Jurkat, Clone E6-1 (cell line): ENCODE data around the gene CHTOP.

ENCODE experiments used
- DNase-seq: peaks from one replicate; pipeline ENCODE4 v3.0.0-alpha.2; 2011; ENCODE audit warnings: low read depth, low spot score
- H3K4me3 ChIP-seq: 2 replicates; pipeline ENCODE4 v1.5.1; 2011; ENCODE audit warnings: mild to moderate bottlenecking, low read length, control low read depth, moderate library complexity

The CHTOP gene

DNA sequence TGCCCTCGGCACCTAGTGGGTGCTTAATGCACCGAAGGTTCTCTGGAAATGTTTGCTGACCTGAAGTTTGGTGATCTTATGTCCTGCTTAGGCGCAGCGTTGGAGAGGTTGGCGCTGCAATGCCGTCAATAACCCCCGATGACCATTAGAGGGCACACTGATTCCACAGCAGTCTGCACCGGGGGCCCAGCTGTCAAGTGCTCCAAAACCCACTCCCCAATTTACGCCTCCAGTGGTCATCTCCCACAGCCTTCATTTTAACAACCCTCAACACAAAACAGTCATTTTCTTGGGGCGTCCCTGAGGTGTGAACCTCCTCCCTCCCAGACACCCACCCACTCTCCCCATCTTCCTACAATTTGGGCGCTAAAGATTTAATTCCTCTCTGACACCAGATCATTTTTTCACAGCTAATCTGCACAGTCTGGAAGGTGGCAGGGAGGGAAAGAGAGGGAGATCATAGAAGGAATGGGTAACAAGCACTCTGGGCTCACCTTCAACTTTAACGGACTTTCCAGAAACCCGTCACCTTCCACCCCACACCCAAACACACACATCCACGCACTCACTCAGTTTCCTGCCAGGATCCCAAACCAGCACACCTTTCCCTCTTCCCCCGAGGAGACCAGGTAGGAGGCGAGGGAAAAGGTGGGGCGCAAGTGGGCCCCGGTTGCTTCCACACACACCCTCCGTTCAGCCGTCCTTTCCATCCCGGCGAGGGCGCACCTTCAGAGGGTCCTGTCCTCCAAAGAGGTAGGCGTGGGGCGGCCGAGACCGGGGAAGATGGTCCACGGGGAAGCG lies 44.1 kb downstream of the CHTOP start:
- DNase-seq = no peak
- H3K4me3 ChIP-seq = no peak overlapping the region

DNA sequence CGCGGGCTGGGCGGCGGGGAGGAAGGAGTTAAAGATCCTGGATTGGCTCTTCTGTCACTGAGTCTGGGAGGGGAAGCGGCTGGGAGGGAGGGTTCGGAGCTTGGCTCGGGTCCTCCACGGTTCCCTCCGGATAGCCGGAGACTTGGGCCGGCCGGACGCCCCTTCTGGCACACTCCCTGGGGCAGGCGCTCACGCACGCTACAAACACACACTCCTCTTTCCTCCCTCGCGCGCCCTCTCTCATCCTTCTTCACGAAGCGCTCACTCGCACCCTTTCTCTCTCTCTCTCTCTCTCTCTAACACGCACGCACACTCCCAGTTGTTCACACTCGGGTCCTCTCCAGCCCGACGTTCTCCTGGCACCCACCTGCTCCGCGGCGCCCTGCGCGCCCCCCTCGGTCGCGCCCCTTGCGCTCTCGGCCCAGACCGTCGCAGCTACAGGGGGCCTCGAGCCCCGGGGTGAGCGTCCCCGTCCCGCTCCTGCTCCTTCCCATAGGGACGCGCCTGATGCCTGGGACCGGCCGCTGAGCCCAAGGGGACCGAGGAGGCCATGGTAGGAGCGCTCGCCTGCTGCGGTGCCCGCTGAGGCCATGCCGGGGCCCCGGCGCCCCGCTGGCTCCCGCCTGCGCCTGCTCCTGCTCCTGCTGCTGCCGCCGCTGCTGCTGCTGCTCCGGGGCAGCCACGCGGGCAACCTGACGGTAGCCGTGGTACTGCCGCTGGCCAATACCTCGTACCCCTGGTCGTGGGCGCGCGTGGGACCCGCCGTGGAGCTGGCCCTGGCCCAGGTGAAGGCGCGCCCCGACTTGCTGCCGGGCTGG lies 44.9 kb downstream of the CHTOP start, which contains the start of gene NPR1:
TSS of gene NPR1 (plus strand) at position 170 of the 818 bp plus-strand sequence. CDS start at position 591, 421 bp downstream.
- H3K4me3 ChIP-seq = no peak within 1 kb of the TSS
- no peak for DNase-seq

DNA sequence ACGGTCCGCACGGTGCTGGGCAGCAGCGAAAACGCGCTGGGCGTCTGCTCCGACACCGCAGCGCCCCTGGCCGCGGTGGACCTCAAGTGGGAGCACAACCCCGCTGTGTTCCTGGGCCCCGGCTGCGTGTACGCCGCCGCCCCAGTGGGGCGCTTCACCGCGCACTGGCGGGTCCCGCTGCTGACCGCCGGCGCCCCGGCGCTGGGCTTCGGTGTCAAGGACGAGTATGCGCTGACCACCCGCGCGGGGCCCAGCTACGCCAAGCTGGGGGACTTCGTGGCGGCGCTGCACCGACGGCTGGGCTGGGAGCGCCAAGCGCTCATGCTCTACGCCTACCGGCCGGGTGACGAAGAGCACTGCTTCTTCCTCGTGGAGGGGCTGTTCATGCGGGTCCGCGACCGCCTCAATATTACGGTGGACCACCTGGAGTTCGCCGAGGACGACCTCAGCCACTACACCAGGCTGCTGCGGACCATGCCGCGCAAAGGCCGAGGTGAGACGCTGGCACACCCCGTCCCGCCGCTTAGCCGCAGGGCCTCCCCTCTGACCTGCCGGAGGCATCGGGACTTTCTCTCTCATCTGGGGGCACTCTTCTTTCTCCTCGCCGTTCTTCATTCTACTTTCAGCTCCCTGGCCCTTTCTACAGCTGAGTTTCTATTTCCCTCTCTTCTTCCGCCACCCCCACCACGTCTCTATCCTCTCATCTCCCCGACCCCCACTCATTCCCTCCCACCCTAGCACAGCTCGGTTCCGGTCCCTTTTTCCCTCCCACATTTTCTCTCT lies 45.7 kb downstream of the CHTOP start:
- H3K4me3 ChIP-seq = no peak overlapping the region
- DNase-seq = no peak

DNA sequence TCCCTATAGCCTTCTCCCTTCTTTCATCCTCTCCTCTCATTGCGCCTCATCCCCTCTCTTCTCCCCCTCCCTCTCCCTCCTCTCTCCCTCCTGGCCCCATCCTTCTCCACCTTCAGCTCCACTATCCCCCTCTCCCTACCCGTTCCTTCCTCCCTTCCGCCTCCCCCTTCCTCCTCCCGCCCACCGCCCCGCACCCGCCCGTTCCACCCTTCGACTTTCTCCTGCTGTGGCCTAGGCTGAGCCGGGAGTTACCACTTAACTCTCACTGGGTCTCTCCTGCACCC lies 46.2 kb downstream of the CHTOP start:
- H3K4me3 ChIP-seq = no peak overlapping the region
- no peak for DNase-seq

DNA sequence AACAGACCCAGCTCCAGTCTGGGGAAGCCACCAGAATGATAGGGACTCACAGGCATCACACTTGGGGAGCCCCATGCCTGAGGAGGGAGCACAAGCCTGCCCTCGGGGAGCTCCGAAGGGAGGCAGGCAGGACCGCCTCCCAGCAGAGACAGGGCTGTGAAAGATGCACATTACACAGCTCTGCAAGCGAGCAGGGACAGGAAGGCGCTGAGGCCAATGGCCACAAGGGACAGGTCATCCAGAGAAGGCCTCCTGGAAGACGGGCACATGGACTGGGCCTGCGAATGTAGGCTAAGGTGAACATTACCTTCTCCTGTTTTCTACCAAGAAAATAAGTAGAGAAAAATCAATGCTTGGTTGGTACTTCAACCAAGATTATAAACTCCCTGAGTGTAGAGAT lies 48.9 kb downstream of the CHTOP start:
- no peak overlapping the region for H3K4me3 ChIP-seq
- no peak for DNase-seq

DNA sequence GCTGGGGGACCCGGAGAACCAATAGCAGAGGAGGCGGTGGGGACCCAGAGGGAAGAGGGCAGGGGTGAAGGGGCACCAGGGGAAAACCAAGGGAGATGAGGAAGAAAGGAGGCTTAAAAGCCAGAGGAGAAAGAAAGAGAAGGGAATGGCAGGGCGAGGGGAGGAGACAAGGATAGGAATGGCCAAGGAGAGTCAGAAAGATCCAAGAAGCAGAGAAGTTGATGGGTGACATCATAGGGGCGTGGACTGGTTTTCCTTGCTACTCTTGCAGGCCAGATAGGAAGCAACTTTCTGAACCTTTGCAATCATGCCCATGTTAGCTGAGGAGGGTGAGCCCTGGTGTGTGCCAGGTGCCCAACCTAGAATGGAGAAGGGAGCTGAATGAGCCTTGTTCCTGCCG lies 50.0 kb downstream of the CHTOP start:
- no peak overlapping the region for H3K4me3 ChIP-seq
- DNase-seq = no peak

DNA sequence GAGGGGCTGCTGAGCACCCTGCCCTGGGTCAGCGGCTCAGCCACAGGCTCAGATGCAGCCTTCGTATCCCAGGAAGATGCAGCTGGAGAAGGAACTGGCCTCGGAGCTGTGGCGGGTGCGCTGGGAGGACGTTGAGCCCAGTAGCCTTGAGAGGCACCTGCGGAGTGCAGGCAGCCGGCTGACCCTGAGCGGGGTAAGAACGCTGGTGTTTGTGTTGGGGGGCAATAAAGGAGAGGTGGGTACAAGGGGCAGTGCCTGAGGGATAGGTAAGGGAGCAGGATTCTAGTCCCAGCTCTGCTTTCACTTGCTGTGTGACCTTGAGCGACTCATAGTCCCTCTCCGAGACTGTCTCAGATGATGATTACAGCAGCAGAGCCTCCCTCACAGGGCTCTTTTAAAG lies 51.0 kb downstream of the CHTOP start:
- DNase-seq = no peak
- no peak overlapping the region for H3K4me3 ChIP-seq

DNA sequence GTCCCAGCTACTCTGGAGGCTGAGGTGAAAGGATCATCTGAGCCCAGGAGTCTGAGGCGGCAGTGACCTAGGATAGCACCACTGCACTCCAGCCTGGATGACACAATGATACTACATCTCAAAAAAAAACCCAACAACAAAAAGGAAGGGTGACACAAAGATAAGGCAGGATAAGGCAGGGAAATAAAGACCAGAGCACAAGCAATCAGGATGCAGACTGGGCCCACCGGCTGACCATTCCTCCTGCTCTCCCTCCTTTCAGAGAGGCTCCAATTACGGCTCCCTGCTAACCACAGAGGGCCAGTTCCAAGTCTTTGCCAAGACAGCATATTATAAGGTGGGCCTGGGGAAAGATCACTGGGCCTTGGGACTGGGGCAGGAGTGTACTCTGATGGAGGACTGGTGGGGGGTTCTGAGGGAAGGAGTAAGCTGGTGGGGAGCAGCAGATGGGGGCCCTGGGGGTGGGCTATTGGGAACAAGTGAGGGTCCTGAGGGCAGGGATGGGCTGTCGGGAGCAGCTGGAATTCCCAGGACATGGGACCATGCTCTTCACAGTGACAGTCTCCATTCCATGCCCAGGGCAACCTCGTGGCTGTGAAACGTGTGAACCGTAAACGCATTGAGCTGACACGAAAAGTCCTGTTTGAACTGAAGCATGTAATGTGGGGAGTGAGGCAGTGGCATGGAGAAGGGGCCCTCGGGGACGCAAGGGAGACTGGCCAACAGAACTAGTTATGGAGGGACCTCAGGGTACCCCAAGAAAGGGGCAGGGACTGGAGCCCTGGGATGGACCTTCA lies 51.9 kb downstream of the CHTOP start:
- DNase-seq = no peak

DNA sequence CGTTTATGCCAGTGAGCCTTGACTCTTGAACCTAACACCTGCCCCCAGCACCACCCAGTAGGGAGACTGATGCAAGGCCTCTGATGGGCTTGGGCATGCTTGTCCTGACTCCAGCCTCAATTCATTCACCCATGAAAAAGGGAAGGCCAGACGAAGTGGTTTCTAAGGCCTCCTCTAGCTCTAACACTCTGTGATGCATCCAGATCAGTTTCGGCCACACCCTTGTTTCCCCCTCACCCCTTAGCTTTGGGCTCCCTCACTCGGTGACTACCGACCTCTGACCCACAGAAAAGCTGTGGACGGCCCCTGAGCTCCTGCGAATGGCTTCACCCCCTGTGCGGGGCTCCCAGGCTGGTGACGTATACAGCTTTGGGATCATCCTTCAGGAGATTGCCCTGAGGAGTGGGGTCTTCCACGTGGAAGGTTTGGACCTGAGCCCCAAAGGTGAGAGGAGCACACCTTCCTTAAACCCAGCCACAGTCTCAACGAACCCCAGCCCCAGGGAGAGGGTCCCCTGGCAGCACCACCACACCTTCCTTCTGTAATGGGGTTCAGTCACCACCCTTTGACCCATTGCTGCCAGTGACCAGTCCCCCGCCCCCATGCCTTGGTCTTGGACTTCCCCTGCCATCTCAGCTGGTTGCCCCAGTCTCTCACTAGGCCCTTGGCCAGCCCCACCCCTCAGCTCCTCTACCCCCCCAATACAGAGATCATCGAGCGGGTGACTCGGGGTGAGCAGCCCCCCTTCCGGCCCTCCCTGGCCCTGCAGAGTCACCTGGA lies 53.7 kb downstream of the CHTOP start:
- no peak for DNase-seq
- H3K4me3 ChIP-seq = no peak overlapping the region

More for the DNA sequence above, 51.9 kb downstream of the CHTOP start:
- H3K4me3 ChIP-seq = no peak overlapping the region

DNA sequence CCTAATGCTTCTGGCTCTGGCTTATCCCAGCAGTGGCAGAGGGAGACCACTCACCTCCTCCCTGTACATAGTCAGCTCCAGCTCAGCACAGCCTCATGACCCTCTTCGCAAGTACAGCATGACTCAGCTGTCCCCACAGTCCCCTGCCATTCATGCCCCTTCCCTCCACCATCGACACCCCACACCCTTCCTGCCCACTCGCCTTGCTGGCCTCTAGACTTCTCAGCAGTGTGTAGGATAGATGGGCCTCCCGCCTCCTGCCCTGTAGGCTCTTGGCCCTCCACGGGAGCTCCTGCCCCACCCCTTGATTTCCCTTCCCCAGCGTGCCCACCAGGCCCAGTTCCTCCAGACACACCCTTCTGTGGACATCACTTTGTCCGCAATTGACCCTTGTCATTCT lies 54.4 kb downstream of the CHTOP start:
- DNase-seq = no peak
- no peak overlapping the region for H3K4me3 ChIP-seq

DNA sequence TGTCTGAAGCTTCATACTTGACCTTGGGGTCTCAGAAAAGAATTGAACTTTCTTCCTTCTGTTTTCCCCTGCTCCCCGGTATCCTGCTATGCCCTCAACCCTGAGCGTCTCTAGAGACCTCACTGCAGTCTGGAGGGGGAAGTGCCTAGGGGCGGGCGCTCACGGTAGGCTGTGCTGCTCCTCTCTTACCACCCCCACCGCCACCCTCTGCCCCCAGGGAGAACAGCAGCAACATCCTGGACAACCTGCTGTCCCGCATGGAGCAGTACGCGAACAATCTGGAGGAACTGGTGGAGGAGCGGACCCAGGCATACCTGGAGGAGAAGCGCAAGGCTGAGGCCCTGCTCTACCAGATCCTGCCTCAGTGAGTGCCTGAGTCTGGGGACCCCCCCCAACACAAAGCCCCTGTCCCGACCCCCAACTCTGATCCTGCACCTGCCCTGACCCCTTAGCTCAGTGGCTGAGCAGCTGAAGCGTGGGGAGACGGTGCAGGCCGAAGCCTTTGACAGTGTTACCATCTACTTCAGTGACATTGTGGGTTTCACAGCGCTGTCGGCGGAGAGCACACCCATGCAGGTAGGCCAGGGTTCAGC lies 55.0 kb downstream of the CHTOP start:
- no peak for DNase-seq
- H3K4me3 ChIP-seq = no peak overlapping the region

DNA sequence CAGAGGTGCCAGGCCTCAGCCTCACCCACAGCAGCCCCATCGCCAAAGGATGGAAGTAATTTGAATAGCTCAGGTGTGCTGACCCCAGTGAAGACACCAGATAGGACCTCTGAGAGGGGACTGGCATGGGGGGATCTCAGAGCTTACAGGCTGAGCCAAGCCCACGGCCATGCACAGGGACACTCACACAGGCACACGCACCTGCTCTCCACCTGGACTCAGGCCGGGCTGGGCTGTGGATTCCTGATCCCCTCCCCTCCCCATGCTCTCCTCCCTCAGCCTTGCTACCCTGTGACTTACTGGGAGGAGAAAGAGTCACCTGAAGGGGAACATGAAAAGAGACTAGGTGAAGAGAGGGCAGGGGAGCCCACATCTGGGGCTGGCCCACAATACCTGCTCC lies 59.6 kb downstream of the CHTOP start:
- DNase-seq = no peak
- H3K4me3 ChIP-seq = no peak overlapping the region
